Measurements from ENCODE around the gene EPS15. TPM values are rescaled to one million over a fixed set of nuclear protein-coding genes. Genes with fewer than 3 reads are reported as not detected.

The EPS15 gene
- total RNA-seq, 2 donors from 2014 or later: 50.0 to 54.7 TPM

DNA sequence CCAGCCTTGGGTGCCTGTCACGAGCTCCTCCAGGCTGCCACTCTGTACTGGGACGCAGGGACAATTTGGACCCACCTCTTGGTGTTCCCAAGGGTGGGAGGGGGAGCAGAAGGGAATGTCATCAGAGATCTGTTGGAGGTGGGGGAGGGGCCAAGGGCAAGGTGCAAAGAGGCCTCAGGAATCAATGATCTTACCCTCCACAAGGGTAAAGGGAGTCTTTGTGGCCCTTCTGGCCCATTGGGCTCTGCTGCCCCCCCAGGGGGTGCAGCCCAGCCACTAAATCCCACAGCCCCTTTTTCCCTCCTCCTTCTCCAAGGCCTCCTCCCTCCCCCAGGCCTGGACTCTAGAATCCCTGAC, 197.2 kb downstream of the EPS15 start:
- Histone ChIP-seq H3K27ac (no peak overlapping the region), H3K4me3 (no peak overlapping the region), H3K27me3 (no peaks in the 10 kb centered on the region), H3K4me1 (peaks cover 0 to 7% of the 10 kb centered on the region in 2 donors), H3K9me3 (no peaks in the 10 kb centered on the region), H3K36me3 (no peaks in the 10 kb centered on the region)
- no peak for DNase-seq (ENCODE audit: low spot score)
- TF ChIP-seq, protein P1, sequence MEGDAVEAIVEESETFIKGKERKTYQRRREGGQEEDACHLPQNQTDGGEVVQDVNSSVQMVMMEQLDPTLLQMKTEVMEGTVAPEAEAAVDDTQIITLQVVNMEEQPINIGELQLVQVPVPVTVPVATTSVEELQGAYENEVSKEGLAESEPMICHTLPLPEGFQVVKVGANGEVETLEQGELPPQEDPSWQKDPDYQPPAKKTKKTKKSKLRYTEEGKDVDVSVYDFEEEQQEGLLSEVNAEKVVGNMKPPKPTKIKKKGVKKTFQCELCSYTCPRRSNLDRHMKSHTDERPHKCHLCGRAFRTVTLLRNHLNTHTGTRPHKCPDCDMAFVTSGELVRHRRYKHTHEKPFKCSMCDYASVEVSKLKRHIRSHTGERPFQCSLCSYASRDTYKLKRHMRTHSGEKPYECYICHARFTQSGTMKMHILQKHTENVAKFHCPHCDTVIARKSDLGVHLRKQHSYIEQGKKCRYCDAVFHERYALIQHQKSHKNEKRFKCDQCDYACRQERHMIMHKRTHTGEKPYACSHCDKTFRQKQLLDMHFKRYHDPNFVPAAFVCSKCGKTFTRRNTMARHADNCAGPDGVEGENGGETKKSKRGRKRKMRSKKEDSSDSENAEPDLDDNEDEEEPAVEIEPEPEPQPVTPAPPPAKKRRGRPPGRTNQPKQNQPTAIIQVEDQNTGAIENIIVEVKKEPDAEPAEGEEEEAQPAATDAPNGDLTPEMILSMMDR (IDR thresholded peaks at IDR 0.05): no peak

DNA sequence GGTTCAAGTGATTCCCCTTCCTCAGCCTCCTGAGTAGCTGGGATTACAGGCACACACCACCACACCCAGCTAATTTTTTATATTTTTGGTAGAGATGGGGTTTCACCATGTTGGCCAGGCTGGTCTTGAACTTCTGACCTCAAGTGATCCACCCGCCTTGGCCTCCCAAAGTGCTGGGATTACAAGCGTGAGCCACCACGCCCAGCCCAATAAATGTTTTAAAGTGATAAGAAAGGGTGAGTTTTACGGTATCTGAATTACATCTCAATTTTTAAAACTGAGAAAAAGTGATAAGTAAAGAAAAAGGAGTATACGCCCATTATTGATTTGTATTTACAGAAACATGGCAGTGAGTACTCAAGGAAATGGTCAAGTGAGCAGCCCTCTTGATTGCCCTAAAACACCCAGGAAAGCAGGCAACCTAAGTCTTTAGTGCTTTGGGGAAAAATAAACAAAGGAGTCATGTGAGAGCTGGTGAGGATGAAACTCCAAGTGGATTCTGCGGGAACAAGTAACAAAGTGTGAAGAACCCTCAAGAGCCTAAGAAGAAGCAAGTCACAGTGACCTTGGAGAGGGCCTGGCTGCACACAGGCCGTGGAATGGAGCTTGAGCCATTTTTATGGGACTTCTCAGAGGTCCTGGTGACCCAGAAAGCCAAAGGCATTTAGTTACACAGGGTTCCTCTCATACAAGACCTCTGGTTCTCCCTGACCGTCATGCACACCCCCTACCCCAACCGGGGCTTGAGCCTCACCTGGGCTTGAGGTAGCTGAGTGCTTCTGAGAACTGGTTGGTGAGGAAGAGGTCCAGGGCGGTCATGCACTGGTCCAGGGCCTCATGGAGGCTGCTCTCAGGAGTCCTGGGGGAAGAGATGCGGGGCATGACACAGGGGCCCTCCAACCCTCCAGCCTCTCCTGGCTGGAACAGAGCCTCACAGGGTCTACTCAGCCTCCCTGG, 197.8 kb downstream of the EPS15 start:
- TF ChIP-seq, protein P1 (IDR thresholded peaks at IDR 0.05): no peak
- H3K4me3 ChIP-seq: no peak overlapping the region
- no peaks in the 10 kb centered on the region for H3K27me3 ChIP-seq
- no peaks in the 10 kb centered on the region for H3K9me3 ChIP-seq
- H3K36me3 ChIP-seq: no peaks in the 10 kb centered on the region
- peaks cover 0 to 6% of the 10 kb centered on the region in 2 donors for H3K4me1 ChIP-seq
- DNase-seq (ENCODE audit: low spot score): no peak
- H3K27ac ChIP-seq: no peak overlapping the region

DNA sequence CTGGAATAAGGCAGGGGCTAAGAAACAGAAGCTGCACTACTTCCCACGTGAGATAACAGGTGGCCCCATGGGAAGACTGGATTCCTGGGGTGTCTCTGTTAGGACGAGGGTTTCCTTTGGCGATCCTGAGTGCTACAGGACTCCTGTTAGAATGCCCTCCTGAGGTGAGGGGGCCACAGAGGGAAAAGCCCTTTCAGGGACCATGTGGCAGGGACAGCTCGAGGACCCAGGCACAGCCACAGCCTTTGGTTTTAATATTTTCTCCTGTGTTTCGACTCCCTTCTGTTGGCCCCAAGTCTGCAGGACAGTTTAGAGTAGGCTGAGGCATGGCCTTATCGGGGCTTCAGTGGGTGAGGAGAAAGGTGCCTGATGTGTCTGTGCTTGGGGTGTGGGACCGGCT, 201.3 kb downstream of the EPS15 start:
- H3K27me3 ChIP-seq: no peaks in the 10 kb centered on the region
- H3K36me3 ChIP-seq: no peaks in the 10 kb centered on the region
- H3K27ac ChIP-seq: no peak overlapping the region
- TF ChIP-seq, protein P1 (IDR thresholded peaks at IDR 0.05): no peak
- no peak for DNase-seq (ENCODE audit: low spot score)
- no peaks in the 10 kb centered on the region for H3K9me3 ChIP-seq
- H3K4me3 ChIP-seq: no peak overlapping the region
- no peaks in the 10 kb centered on the region for H3K4me1 ChIP-seq

DNA sequence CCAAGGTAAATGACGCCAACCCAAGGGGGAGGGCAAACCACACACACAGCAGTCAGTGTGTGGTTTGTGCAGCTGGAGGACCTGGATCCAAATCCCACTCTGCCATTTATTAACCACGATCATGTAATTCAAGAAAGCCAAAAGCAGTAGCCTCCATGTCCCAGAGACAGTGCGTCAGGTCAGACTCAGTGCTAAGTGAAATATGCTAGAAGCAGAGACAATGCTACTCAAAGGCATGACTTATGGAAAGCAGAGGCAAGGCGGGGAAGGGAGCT, 202.3 kb downstream of the EPS15 start:
- Histone ChIP-seq H3K4me1 (no peaks in the 10 kb centered on the region), H3K27me3 (no peaks in the 10 kb centered on the region), H3K9me3 (no peaks in the 10 kb centered on the region), H3K27ac (no peak overlapping the region), H3K36me3 (no peaks in the 10 kb centered on the region), H3K4me3 (no peak overlapping the region)
- TF ChIP-seq, protein P1 (IDR thresholded peaks at IDR 0.05): no peak
- no peak for DNase-seq (ENCODE audit: low spot score)

DNA sequence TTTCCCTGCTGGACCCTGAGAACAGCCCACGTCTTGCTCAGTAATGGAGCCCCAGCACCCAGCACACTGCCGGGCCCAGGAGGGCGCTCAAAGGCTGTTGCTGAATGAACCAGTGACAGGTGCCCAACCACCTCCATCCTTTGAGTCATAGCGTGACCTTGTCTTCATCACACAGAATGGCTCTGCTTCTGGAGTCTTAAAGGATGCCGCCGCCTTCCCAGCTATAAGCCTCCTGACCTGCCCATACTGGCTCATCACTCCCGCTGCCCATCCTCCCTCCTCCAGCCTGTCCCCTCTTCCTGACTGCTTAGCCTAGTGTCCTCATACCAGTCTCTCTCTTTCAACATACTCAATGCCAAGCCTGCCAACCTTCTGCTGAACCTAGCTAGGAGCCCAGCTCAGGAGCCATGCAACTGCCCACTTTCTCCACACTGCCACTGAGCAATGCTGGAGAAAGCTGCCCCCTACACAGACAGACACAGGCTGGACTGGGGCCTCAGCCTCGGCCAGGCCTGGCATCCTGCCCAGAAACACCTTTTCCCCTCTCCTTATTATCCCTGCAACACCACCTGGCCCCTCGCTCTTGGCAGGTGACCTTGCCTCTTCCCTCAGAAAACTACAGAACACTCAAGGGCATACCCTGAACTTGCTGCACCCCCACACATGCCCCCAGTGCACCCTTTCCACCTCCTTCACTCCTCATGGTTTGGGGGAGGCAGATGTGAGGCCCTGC, 202.8 kb downstream of the EPS15 start:
- DNase-seq (ENCODE audit: low spot score): no peak
- TF ChIP-seq, protein P1 (IDR thresholded peaks at IDR 0.05): no peak
- Histone ChIP-seq H3K27ac (no peak overlapping the region), H3K9me3 (no peaks in the 10 kb centered on the region), H3K36me3 (no peaks in the 10 kb centered on the region), H3K4me3 (no peak overlapping the region), H3K4me1 (no peaks in the 10 kb centered on the region), H3K27me3 (no peaks in the 10 kb centered on the region)

Measured in right atrium auricular region (tissue), 2 donors.